HG02840 (cell line): ENCODE measurements around the gene TMEM123.

ENCODE experiments used
- ATAC-seq: cut with Tn5 transposase; IDR thresholded peaks from one replicate; pipeline ENCODE4 v1.9.1; 2021; ENCODE audit warnings: mild to moderate bottlenecking, moderate library complexity, moderate number of reproducible peaks; ENCODE audit not compliant: unreplicated experiment, low FRiP score

The TMEM123 gene

DNA sequence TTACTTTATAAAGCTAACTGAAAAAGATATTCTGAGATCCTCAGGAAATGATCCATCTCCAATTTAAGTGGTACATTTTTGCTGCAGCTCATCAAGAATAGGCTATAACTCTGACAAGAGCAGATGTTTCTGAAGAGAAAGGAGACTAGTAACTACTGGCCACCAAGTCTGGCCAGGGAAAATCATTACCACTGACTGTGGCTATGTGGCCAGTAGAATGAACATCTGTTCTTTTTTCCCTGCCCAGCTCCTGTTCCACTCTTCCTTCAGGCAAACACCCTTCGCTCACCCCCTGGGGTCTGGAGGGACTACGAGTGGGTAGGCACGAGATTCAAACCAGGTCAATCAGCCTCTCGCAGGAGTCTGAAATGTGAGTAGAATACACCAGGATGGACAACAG, 23.9 kb downstream of the TMEM123 start:
- no peak for ATAC-seq

GRCh38 chr11:102427068-102427467, 25.5 kb downstream of the TMEM123 start:
- no peak for ATAC-seq

DNA sequence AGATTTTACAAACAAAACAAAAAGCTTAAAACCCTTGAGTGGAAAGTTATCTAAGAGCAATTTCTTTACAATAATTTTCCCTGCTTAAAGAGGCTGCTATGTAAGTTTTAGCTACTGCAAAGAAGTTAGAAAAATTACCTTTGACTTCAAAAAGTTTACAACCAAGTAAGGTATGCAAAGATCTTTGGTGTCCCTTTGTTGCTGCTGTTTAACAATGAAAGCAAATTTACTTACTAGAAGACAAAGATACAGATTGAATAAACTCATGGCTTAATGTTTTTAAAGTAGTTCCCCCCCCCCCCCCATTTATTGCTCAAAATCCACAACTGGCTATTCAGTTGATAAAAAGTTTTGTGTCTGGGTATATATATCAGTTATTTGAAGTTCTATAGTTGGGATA, 26.0 kb downstream of the TMEM123 start:
- no peak for ATAC-seq

DNA sequence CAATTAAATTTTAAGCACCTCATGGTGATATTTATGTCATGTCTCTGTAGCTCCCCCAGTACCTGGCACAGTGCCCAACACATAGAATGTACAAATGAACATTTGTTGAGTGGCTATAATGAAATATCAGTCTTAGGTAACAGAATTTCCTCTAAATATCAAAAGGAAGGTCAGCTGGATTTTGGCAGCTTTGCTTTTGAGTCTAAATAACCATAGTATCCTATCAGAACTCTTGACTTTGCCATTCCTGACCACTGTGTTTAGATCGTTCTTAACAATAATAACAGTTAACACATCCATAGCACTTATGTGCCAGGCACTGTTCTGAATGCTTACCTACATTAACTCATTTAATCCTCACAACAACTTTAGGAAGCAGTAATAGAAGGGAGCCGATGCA, 26.6 kb downstream of the TMEM123 start:
- no peak for ATAC-seq

DNA sequence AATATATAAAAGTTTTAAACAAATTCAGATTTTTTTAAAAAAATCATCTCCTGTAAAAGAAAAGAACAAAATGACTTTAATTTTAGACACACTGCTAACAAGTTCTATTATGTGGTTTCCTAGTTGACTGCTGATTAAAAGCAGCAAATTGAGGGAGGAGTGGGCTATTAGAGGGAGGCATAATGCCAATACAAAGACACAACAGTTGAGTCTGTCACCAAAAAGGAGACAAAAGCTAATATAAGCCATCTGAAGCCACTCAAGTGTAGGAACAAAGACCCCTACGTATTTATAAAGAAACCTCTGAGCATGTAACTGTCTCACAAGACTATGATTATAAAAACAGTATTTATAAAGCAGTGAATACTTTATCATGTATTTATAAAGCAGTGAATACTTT, 28.6 kb downstream of the TMEM123 start:
- ATAC-seq: no peak

GRCh38 chr11:102422817-102423712, 29.5 kb downstream of the TMEM123 start:
- ATAC-seq: no peak

DNA sequence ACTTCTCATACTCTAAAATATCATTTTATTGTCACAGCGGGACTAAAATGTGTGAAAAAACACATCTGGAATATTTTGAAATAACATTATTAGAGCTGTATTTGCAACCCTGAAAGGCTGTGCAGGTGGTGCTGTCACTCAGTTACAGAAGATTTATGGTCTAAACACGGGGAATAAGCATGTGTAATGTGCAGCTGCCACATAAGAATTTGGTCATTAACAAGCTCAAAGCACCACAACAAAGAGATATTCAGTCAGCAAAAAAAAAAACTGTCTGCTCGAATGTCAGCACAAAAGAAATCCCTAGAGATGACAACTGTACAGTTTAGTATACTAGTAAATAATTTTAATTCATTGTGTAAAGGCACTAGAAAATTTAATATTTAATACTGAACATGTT, 31.3 kb downstream of the TMEM123 start:
- ATAC-seq: no peak

DNA sequence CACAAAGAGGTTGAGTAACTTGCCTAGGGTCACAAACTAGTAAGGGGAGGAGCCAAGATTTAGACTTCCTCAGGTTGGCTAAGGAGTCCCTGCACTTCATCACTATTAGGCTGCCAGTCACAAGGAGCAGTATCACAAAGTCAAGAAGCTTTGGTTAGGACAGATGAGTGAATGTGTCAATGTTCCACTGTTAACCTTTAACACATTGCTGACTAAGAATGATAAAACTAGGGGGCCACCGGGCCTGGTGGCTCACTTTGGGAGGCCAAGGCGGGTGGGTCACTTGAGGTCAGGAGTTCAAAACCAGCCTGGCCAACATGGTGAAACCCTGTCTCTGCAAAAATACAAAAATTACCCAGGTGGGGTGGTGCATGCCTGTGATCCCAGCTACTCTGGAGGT, 32.0 kb downstream of the TMEM123 start:
- peak; percentile 62 for ATAC-seq

DNA sequence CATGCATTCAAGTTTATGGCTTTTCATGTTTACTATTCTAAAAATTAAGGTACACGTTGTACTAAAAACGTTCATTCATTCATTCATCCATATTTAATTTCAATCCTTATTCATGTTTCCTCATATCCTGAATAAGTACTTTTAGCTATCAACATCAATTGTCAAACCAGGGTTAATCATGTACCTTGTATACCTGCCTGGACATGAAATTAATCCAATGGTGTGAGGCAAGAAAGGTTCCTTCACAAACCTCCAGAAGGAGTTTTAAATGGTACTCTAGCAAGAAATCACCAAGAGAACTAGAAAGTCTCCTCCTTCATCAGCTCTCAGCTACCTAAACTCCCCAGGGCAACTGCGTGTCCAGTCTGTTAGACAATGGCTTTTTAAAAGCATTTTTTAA, 33.4 kb downstream of the TMEM123 start:
- no peak for ATAC-seq

DNA sequence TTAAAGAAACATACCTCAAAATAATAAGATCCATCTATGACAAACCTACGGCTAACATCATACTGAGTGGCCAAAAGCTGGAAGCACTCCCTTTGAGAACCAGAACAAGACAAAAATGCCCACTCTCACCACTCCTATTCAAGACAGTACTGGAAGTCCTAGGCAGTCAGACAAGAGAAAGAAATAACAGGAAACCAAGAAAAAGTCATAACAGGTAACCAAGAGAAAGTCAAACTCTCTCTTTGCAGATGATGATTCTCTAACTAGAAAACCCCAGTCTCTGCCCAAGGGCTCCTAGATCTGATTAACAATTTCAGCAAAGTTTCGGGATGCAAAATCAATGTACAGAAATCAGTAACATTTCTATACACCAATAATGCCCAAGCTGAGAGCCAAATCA, 35.6 kb downstream of the TMEM123 start:
- no peak for ATAC-seq

DNA sequence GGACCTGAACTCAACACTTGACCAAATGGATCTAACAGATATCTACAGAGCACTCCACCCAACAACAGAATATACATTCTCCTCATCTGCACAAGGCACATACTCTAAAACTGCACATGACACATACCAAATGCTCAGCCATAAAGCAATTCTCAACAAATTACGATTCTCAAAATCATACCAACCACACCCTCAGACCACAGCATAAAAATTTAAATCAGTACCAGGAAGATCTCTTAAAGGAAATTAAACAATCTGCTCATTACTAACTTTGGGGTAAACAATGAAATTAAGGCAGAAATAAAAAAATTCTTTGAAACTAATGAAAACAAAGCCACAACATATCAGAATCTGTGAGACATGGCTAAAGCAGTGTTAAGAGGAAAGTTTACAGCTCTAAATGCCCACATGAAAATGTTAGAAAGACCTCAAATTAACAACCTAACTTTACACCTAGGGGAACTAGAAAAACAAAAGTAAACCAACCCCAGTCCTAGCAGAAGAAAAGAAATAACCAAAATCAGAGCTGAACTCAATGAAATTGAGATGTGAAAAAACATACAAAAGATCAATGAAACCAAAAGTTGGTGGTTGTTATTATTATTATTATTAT, 37.2 kb downstream of the TMEM123 start:
- no peak for ATAC-seq

GRCh38 chr11:102414559-102414958, 38.0 kb downstream of the TMEM123 start:
- ATAC-seq: no peak

DNA sequence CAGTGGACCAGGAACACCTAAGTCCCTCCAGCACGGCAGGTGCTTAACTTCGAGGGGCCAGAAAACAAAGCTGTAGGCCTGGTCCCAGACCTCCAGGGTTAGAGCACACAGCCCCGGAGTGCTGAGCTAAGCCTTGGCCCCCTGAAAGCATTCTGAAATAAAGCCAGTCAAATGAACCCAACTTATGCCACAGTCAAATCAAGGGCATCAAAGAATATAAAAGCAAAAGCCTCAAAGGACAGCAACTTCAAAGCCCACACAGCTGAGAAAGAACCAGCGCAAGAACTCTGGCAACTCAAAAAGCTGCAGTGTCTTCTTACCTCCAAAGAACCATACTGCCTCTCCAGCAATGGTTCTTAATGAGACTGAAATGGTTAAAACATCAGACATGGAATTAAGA, 39.1 kb downstream of the TMEM123 start:
- ATAC-seq: no peak

GRCh38 chr11:102411142-102411541, 41.4 kb downstream of the TMEM123 start:
- no peak for ATAC-seq

GRCh38 chr11:102410382-102410784, 42.2 kb downstream of the TMEM123 start:
- no peak for ATAC-seq

GRCh38 chr11:102408339-102408738, 44.2 kb downstream of the TMEM123 start:
- ATAC-seq: no peak

GRCh38 chr11:102407901-102408300, 44.7 kb downstream of the TMEM123 start:
- ATAC-seq: no peak

GRCh38 chr11:102406099-102406498, 46.5 kb downstream of the TMEM123 start:
- ATAC-seq: no peak

DNA sequence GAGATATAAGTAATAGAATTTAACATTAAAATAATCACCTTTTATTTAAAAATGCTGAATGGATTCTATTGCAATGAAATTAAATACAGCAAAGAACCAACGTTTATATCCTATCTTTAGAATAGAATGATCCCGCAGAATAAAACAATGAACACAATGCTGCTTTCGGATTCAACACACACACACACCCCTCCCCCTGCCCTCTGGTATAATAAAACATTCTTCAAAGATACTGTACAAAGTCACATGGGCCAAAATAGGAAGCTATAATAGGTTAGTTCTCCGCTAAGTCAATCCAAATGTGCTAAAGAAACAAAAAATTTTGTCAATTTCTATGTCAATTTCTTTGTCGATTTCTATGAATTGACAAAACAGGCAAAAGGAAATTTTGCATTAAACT, 47.1 kb downstream of the TMEM123 start:
- ATAC-seq: no peak

- no peak for ATAC-seq
Observed at GRCh38 chr11:102402548-102402947, 50.0 kb downstream of the TMEM123 start.

DNA sequence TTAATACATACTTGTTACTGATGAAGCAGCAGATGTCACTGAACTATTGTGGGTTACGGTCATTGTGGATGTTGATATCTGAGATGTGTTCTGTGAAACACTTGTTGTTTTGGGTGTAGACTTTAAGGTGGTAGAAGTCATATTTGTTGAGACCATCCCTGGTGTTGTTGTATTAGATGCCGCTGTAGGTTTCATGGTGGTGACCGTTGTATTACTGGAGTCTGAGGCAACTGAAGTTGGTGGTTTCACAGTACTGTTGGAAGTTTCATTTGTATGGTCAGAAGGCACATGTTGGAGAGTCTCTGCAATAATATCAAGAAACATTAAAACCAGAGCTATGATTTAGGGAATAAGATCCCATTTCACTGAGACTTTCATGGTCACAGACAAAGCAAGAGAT, 50.7 kb downstream of the TMEM123 start:
- ATAC-seq: no peak

GRCh38 chr11:102400603-102401002, 52.0 kb downstream of the TMEM123 start:
- ATAC-seq: no peak
